ENCODE measurements around the gene RBBP7.

DNA sequence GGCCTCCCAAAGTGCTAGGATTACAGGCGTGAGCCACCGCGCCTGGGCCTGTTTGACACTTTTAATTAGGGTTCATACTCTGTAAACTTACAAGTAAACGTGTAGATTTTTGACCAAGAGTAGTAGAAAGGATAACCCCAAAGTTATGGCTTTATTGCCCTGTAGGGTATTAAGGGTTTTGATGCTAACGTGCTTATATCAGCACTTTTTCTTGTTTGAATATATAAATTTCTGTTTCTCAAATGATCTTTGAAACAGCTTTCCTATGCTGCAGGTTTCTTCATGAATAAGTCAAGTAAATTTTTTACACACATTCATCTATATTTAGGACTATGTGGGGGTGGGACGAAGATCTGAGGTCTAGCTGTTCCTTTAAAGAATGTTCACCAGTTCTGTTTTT, 47.0 kb upstream of the RBBP7 start:
- TF ChIP-seq, protein P1, sequence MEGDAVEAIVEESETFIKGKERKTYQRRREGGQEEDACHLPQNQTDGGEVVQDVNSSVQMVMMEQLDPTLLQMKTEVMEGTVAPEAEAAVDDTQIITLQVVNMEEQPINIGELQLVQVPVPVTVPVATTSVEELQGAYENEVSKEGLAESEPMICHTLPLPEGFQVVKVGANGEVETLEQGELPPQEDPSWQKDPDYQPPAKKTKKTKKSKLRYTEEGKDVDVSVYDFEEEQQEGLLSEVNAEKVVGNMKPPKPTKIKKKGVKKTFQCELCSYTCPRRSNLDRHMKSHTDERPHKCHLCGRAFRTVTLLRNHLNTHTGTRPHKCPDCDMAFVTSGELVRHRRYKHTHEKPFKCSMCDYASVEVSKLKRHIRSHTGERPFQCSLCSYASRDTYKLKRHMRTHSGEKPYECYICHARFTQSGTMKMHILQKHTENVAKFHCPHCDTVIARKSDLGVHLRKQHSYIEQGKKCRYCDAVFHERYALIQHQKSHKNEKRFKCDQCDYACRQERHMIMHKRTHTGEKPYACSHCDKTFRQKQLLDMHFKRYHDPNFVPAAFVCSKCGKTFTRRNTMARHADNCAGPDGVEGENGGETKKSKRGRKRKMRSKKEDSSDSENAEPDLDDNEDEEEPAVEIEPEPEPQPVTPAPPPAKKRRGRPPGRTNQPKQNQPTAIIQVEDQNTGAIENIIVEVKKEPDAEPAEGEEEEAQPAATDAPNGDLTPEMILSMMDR (conservative IDR thresholded peaks at IDR 0.05; ENCODE audit: low read length), result no peak
- no peak for TF ChIP-seq EZH2phosphoT487 (IDR thresholded peaks at IDR 0.05; ENCODE audit: borderline replicate concordance)

Data from Loucy (cell line).